Activated CD8-positive, alpha-beta T cell treated with anti-CD3 and anti-CD28 coated beads for 36 hours (primary cell): Measurements from ENCODE around the gene SLC22A23. TPM values are rescaled to one million over a fixed set of nuclear protein-coding genes. Genes with fewer than 3 reads are reported as not detected.

Experiments
- ATAC-seq: fragments of 200-7000 bp; cut with Tn5 transposase; one replicate; pipeline ENCODE4 v1.10.0; 2021; ENCODE audit warnings: mild to moderate bottlenecking, moderate library complexity
- CTCF ChIA-PET: fragments of 350-600 bp; sonication (Branson Sonifier 250); formaldehyde crosslinking; loops from one replicate; lab custom pipeline; 2021; ENCODE audit warnings: antibody characterized with exemption; lab: Charles Lee
- POLR2A ChIA-PET: fragments of 350-600 bp; sonication (Branson Sonifier 250); formaldehyde crosslinking; loops from one replicate; lab custom pipeline; 2021; ENCODE audit warnings: antibody characterized with exemption; lab: Charles Lee
- DNase-seq: peaks from one replicate; pipeline ENCODE4 v3.0.0-alpha.2; 2020
- H3K27ac Mint-ChIP-seq: one replicate; pipeline ENCODE4 v1.8.0; 2021; ENCODE audit warnings: mild to moderate bottlenecking, mixed read lengths
- H3K27me3 Mint-ChIP-seq: one replicate; pipeline ENCODE4 v1.8.0; 2021; ENCODE audit warnings: mixed read lengths
- H3K36me3 Mint-ChIP-seq: one replicate; pipeline ENCODE4 v1.8.0; 2021; ENCODE audit warnings: low read depth, mixed read lengths
- H3K4me1 Mint-ChIP-seq: one replicate; pipeline ENCODE4 v1.8.0; 2021; ENCODE audit warnings: low read depth, mixed read lengths
- H3K4me3 Mint-ChIP-seq: one replicate; pipeline ENCODE4 v1.8.0; 2021; ENCODE audit warnings: mild to moderate bottlenecking, moderate library complexity, mixed read lengths
- H3K9me3 Mint-ChIP-seq: one replicate; pipeline ENCODE4 v1.8.0; 2021; ENCODE audit warnings: mixed read lengths
- CTCF ChIP-seq: fragments of 200-600 bp; IDR thresholded peaks from one replicate; pipeline ENCODE4 v1.8.0; 2022; ENCODE audit warnings: antibody characterized with exemption, mild to moderate bottlenecking
- intact Hi-C: fragments of 100-400 bp; cut with micrococcal nuclease; formaldehyde crosslinking; loops from one replicate; pipeline ENCODE4 v1.10.0; 2022
- total RNA-seq, 2 experiments: library from RNA; stranded (reverse); gene quantifications; one replicate each; pipeline ENCODE4 v1.2.3, GENCODE V29; 2021

The SLC22A23 gene
- total RNA-seq, 2 experiments from 2014 or later = 0.16 to 0.34 TPM

GRCh38 chr6:3398755-3399696 is 57.8 kb downstream of the SLC22A23 start:
- no peak for DNase-seq
- ChIA-PET CTCF (no interaction called here), POLR2A (interaction anchor here (0.8 kb wide), 1 partner anchor 23 kb away, joined by 3 read pairs; no protein-coding TSS in a partner anchor)
- H3K27me3 Mint-ChIP-seq = no peaks in the 10 kb centered on the region
- intact Hi-C loops = no loop called here
- H3K27ac Mint-ChIP-seq = no peak overlapping the region
- H3K4me3 Mint-ChIP-seq = no peak overlapping the region
- ATAC-seq = no peak
- no peak for TF ChIP-seq CTCF
- H3K36me3 Mint-ChIP-seq = no peaks in the 10 kb centered on the region
- no peaks in the 10 kb centered on the region for H3K4me1 Mint-ChIP-seq
- no peaks in the 10 kb centered on the region for H3K9me3 Mint-ChIP-seq

GRCh38 chr6:3398165-3398562 is 58.7 kb downstream of the SLC22A23 start:
- H3K9me3 Mint-ChIP-seq = no peaks in the 10 kb centered on the region
- DNase-seq = no peak
- no peak overlapping the region for H3K4me3 Mint-ChIP-seq
- TF ChIP-seq CTCF = no peak
- ChIA-PET CTCF (interaction anchor here (2.9 kb wide), 1 partner anchor 13 kb away, joined by 9 read pairs; no protein-coding TSS in a partner anchor), POLR2A (no interaction called here)
- H3K27me3 Mint-ChIP-seq = no peaks in the 10 kb centered on the region
- H3K27ac Mint-ChIP-seq = no peak overlapping the region
- H3K36me3 Mint-ChIP-seq = no peaks in the 10 kb centered on the region
- ATAC-seq = no peak
- intact Hi-C loops = no loop called here
- no peaks in the 10 kb centered on the region for H3K4me1 Mint-ChIP-seq

- DNase-seq (no peak), ATAC-seq (no peak)
- ChIA-PET POLR2A (no interaction called here), CTCF (interaction anchor here (2.9 kb wide), 1 partner anchor 14 kb away, joined by 9 read pairs; no protein-coding TSS in a partner anchor)
- Mint-ChIP-seq H3K27ac (no peak overlapping the region), H3K4me1 (no peaks in the 10 kb centered on the region), H3K4me3 (no peak overlapping the region), H3K27me3 (no peaks in the 10 kb centered on the region), H3K9me3 (no peaks in the 10 kb centered on the region), H3K36me3 (no peaks in the 10 kb centered on the region)
- no peak for TF ChIP-seq CTCF
- intact Hi-C loops = no loop called here
Observed at GRCh38 chr6:3397229-3398164, 59.4 kb downstream of the SLC22A23 start.

- no peak overlapping the region for H3K27ac Mint-ChIP-seq
- intact Hi-C loops = no loop called here
- no peaks in the 10 kb centered on the region for H3K4me1 Mint-ChIP-seq
- POLR2A ChIA-PET = no interaction called here
- H3K36me3 Mint-ChIP-seq = no peaks in the 10 kb centered on the region
- CTCF ChIA-PET = interaction anchor here (2.9 kb wide), 1 partner anchor 14 kb away, joined by 9 read pairs; no protein-coding TSS in a partner anchor
- no peak overlapping the region for H3K4me3 Mint-ChIP-seq
- no peaks in the 10 kb centered on the region for H3K27me3 Mint-ChIP-seq
- no peak for ATAC-seq
- no peak for TF ChIP-seq CTCF
- no peaks in the 10 kb centered on the region for H3K9me3 Mint-ChIP-seq
- DNase-seq = no peak
Observed at GRCh38 chr6:3396503-3397180, 60.2 kb downstream of the SLC22A23 start.
